Measurements from ENCODE around the gene SF3B3.

GRCh38 chr16:70552675-70553074 lies 29.1 kb downstream of the SF3B3 start:
- TF ChIP-seq POLR2A (IDR thresholded peaks at IDR 0.05) (no peak), CTCF (IDR thresholded peaks at IDR 0.05) (no peak)

Data from thyroid gland (tissue), 4 donors.